ENCODE results near the gene LSM14A. TPM values are rescaled to one million over a fixed set of nuclear protein-coding genes. Genes with fewer than 3 reads are reported as not detected.

LSM14A gene
- total and polyA plus RNA-seq, 2 of the 8 experiments (the other 6 are each of a cell fraction or from before 2014, with no cell fraction given) = 117 to 195 TPM

GRCh38 chr19:34228347-34228746 is 56.0 kb downstream of the LSM14A start:
- no peak overlapping the region for H3K14ac ChIP-seq (ENCODE audit: insufficient read length)
- ChIA-PET CTCF (ENCODE audit: partially characterized antibody) (interaction anchor here (0.6 kb wide), 1 partner anchor 12 kb away, joined by 4 read pairs; no protein-coding TSS in a partner anchor), POLR2A (ENCODE audit: partially characterized antibody) (interaction anchor here (0.6 to 1.7 kb wide), 3 partner anchors 8 to 60 kb away, joined by 3 to 4 read pairs (median 3); no protein-coding TSS in a partner anchor)
- no peaks in the 10 kb centered on the region for H3K23me2 ChIP-seq (ENCODE audit: low read depth, low read length)
- H2BK120ac ChIP-seq (replicated peaks; ENCODE audit: low read depth, low read length) = no peak overlapping the region
- H2AFZ ChIP-seq (ENCODE audit: low read length) = no peak overlapping the region
- H3K4me1 ChIP-seq (replicated peaks in 1 of 4; ENCODE audit: control insufficient read depth in 3 of 4, insufficient read depth in 4 of 4, low read length in 3 of 4) = peaks cover 14 to 20% (median 15%) of the 10 kb centered on the region in 4 experiments
- no peak overlapping the region for H2BK5ac ChIP-seq (ENCODE audit: low read depth, low read length)
- peaks cover 2 to 5% of the 10 kb centered on the region in 2 experiments for H4K20me1 ChIP-seq (replicated peaks in 1 of 2; ENCODE audit: control insufficient read depth in 1 of 2, insufficient read depth in 2 of 2, low read length in 2 of 2)
- H3K9ac ChIP-seq (replicated peaks in 1 of 4; ENCODE audit: extremely low read depth in 1 of 4, low read depth in 3 of 4, low read length in 3 of 4) = no peak overlapping the region
- H3K9me3 ChIP-seq (ENCODE audit: insufficient read depth in 2 of 2, low read depth in 1 of 2, low read length in 1 of 2) = no peaks in the 10 kb centered on the region
- no peak overlapping the region for H3K23ac ChIP-seq (ENCODE audit: insufficient read length)
- no peak overlapping the region for H3K27ac ChIP-seq (ENCODE audit: low read depth, low read length)
- no peaks in the 10 kb centered on the region; the same call in 1 of the 2 replicates for H3K79me1 ChIP-seq (ENCODE audit: low read depth, low read length)
- H2BK12ac ChIP-seq (ENCODE audit: low read depth, low read length) = no peak overlapping the region
- no peaks in the 10 kb centered on the region for H3K27me3 ChIP-seq (replicated peaks in 1 of 4; ENCODE audit: control insufficient read depth in 3 of 4, extremely low read depth in 1 of 4, insufficient read depth in 3 of 4, low read length in 3 of 4)
- H3K18ac ChIP-seq (ENCODE audit: extremely low read depth, low read length) = no peak overlapping the region
- no peak overlapping the region for H3K56ac ChIP-seq (replicated peaks; ENCODE audit: insufficient read length, low read depth, low read length)
- H3K79me2 ChIP-seq (ENCODE audit: control insufficient read depth in 1 of 2, insufficient read depth in 2 of 2, low read length in 2 of 2) = no peaks in the 10 kb centered on the region; a peak in 1 of 4 replicates
- no peak overlapping the region for H3K4ac ChIP-seq (replicated peaks; ENCODE audit: insufficient read length, low read depth, low read length)
- H3K4me2 ChIP-seq (ENCODE audit: insufficient read depth in 1 of 2, low read depth in 2 of 2, low read length in 2 of 2) = no peak overlapping the region
- DNase-seq (ENCODE audit: low read depth in 1 of 2, low spot score in 2 of 2) (no peak), FAIRE-seq (no peak)
- 96% methylated on average over 1 of the region's 1 CpG; no CpG with 5 or more reads in 1 of the 2 experiments for WGBS, 2 experiments (ENCODE audit: extremely low coverage in 1 of 2, insufficient coverage in 1 of 2, insufficient read length in 1 of 2, insufficient replicate concordance in 2 of 2, low coverage in 1 of 2, low lambda C conversion rate in 2 of 2, missing lambda C conversion rate in 1 of 2)
- no peak overlapping the region for H2AK5ac ChIP-seq (ENCODE audit: low read depth, low read length)
- H4K5ac ChIP-seq (ENCODE audit: insufficient read length, low read depth, low read length) = no peak overlapping the region
- no peak overlapping the region for H2BK20ac ChIP-seq (ENCODE audit: low read length)
- no peak overlapping the region for H4K8ac ChIP-seq (ENCODE audit: extremely low read depth, insufficient read depth, low read length)
- peaks cover 10 to 69% (median 19%) of the 10 kb centered on the region in 4 experiments; a peak in 7 of 8 replicates for H3K36me3 ChIP-seq (ENCODE audit: control insufficient read depth in 2 of 4, insufficient read depth in 4 of 4, low read length in 3 of 4)
- no peak overlapping the region for H4K91ac ChIP-seq (replicated peaks; ENCODE audit: insufficient read length, low read length)
- no peak overlapping the region for H2BK15ac ChIP-seq (ENCODE audit: low read length)
- H3K4me3 ChIP-seq (ENCODE audit: extremely low read depth in 1 of 4, insufficient read depth in 2 of 4, low read depth in 3 of 4, low read length in 4 of 4) = no peak overlapping the region
- TF ChIP-seq SP2 (IDR thresholded peaks at IDR 0.05; ENCODE audit: low read length) (no peak), CBX8 (IDR thresholded peaks at IDR 0.05; ENCODE audit: borderline replicate concordance, low read depth, low read length) (no peak), TCF12 (IDR thresholded peaks at IDR 0.05; ENCODE audit: low read depth, low read length) (no peak), NANOG (IDR thresholded peaks at IDR 0.05; ENCODE audit: insufficient read depth, low read depth, low read length, poor library complexity, severe bottlenecking) (no peak), JUN (IDR thresholded peaks at IDR 0.05; ENCODE audit: low read depth, low read length) (no peak), SP4 (IDR thresholded peaks at IDR 0.05; ENCODE audit: low read length) (no peak), TAF7 (optimal IDR thresholded peaks at IDR 0.05; ENCODE audit: borderline replicate concordance, low read depth, low read length) (no peak), FOSL1 (IDR thresholded peaks at IDR 0.05; ENCODE audit: insufficient read depth, low read depth, low read length) (no peak), YY1 (IDR thresholded peaks at IDR 0.05; ENCODE audit: low read depth, low read length) (no peak), BACH1 (IDR thresholded peaks at IDR 0.05; ENCODE audit: low read length) (no peak), MAFK (IDR thresholded peaks at IDR 0.05; ENCODE audit: low read depth, low read length) (no peak), GABPA (IDR thresholded peaks at IDR 0.05; ENCODE audit: borderline replicate concordance, insufficient read depth, low read length) (no peak), SUZ12 (IDR thresholded peaks at IDR 0.05; ENCODE audit: low read length) (no peak), EZH2 (IDR thresholded peaks at IDR 0.05; ENCODE audit: low read depth, low read length, severe bottlenecking) (no peak)
